GM12878 (cell line): Measurements from ENCODE around the gene RCCD1. TPM values are rescaled to one million over a fixed set of nuclear protein-coding genes. Genes with fewer than 3 reads are reported as not detected.
A peak's percentile ranks its signal among the peaks of the same experiment; 100 is the strongest.

Experiments
- CBX5 ChIP-seq: sonication (generic); IDR thresholded peaks from 2 replicates; pipeline ENCODE4 v1.6.1; 2016; ENCODE audit warnings: low read depth, moderate library complexity, mild to moderate bottlenecking, inconsistent platforms
- FOXK2 ChIP-seq: fragments of 450-650 bp; IDR thresholded peaks from 2 replicates; pipeline ENCODE4 v1.6.1; 2017; ENCODE audit warnings: mild to moderate bottlenecking, moderate library complexity
- FOXM1 ChIP-seq: IDR thresholded peaks from 2 replicates; pipeline ENCODE4 v1.6.1; 2012; ENCODE audit warnings: low read depth, mild to moderate bottlenecking, inconsistent platforms, low read length, moderate library complexity
- GATAD2B ChIP-seq: fragments of 450-650 bp; conservative IDR thresholded peaks from 2 replicates; pipeline ENCODE4 v1.6.1; 2017; ENCODE audit warnings: low read depth, mild to moderate bottlenecking, moderate library complexity
- HDAC2 ChIP-seq: fragments of 200-600 bp; sonication (generic); IDR thresholded peaks from 2 replicates; pipeline ENCODE4 v1.6.1; 2017
- IRF3 ChIP-seq: fragments of 450-650 bp; IDR thresholded peaks from 2 replicates; pipeline ENCODE4 v1.6.1; 2014; ENCODE audit warnings: mild to moderate bottlenecking
- LARP7 ChIP-seq: fragments of 450-650 bp; IDR thresholded peaks from 2 replicates; pipeline ENCODE4 v1.6.1; 2017; ENCODE audit warnings: mild to moderate bottlenecking
- NFYB ChIP-seq: IDR thresholded peaks from 2 replicates; pipeline ENCODE4 v1.6.1; 2011; ENCODE audit warnings: low read depth, mild to moderate bottlenecking, low read length, improper control_type of control experiment, moderate library complexity; ENCODE audit not compliant: insufficient read depth
- SIN3A ChIP-seq: IDR thresholded peaks from 2 replicates; pipeline ENCODE4 v1.6.1; 2012; ENCODE audit warnings: low read depth, low read length, improper control_type of control experiment
- TAF1 ChIP-seq: IDR thresholded peaks from 2 replicates; pipeline ENCODE4 v1.6.1; 2011; ENCODE audit warnings: mild to moderate bottlenecking, low read depth, low read length, borderline replicate concordance
- WRNIP1 ChIP-seq: IDR thresholded peaks from 2 replicates; pipeline ENCODE4 v1.6.1; 2011; ENCODE audit warnings: low read depth, low read length, improper control_type of control experiment, borderline replicate concordance
- YBX1 ChIP-seq: fragments of 450-650 bp; IDR thresholded peaks from 2 replicates; pipeline ENCODE4 v1.6.1; 2016; ENCODE audit warnings: antibody characterized with exemption
- ZBTB40 ChIP-seq: fragments of 450-650 bp; IDR thresholded peaks from 2 replicates; pipeline ENCODE4 v1.6.1; 2016; ENCODE audit warnings: mild to moderate bottlenecking, moderate library complexity, borderline replicate concordance
- ZNF207 ChIP-seq: fragments of 450-650 bp; IDR thresholded peaks from 2 replicates; pipeline ENCODE4 v1.6.1; 2014; ENCODE audit warnings: antibody characterized with exemption, mild to moderate bottlenecking, borderline replicate concordance
- ZZZ3 ChIP-seq: IDR thresholded peaks from 2 replicates; pipeline ENCODE4 v1.6.1; 2011; ENCODE audit warnings: low read depth; ENCODE audit not compliant: control insufficient read depth, insufficient read length
- polyA plus RNA-seq, 11 experiments: library from polyadenylated mRNA; depleted of rRNA in 4 of 11; unstranded in 6 of 11; stranded (reverse) in 5 of 11; fragments of >200 nt; fragmentation: Nextera tagmentation in 4 of 11; fragmentation: Illumina TruSeq in 1 of 11; extraction: Ambion mirVana in 4 of 11; extraction: Trizol in 1 of 11; gene quantifications; 1 replicate in 1 of 11; 2 replicates in 10 of 11; pipeline versions ENCODE4 v1.2.1 to v1.2.3, GENCODE V29; 2011 to 2016; ENCODE audit warnings: inconsistent platforms in 2 of 11, missing spikeins in 2 of 11, low read depth in 1 of 11
- total RNA-seq, 4 experiments: library from RNA; depleted of rRNA in 3 of 4; stranded (reverse); fragments of >200 nt in 3 of 4; fragmentation: Illumina TruSeq in 1 of 4; extraction: Trizol in 1 of 4; gene quantifications; 2 replicates each; pipeline versions ENCODE4 v1.2.1 to v1.2.3, GENCODE V29; 2013 to 2021
- TF ChIP-seq, protein P1 (sequence below): fragments of 450-650 bp; formaldehyde crosslinking; IDR thresholded peaks from 2 replicates; pipeline ENCODE4 v1.5.0; 2022; ENCODE audit warnings: mild to moderate bottlenecking, missing genetic modification characterization
- TF ChIP-seq, protein P2 (sequence below): IDR thresholded peaks from 2 replicates; pipeline ENCODE4 v1.6.1; 2012; ENCODE audit warnings: mild to moderate bottlenecking, low read depth, low read length

The RCCD1 gene
- total and polyA plus RNA-seq, 10 of the 15 experiments (the other 5 are each of a cell fraction or from before 2014, with no cell fraction given) = 5.2 to 30.4 (median 20.9) TPM

DNA sequence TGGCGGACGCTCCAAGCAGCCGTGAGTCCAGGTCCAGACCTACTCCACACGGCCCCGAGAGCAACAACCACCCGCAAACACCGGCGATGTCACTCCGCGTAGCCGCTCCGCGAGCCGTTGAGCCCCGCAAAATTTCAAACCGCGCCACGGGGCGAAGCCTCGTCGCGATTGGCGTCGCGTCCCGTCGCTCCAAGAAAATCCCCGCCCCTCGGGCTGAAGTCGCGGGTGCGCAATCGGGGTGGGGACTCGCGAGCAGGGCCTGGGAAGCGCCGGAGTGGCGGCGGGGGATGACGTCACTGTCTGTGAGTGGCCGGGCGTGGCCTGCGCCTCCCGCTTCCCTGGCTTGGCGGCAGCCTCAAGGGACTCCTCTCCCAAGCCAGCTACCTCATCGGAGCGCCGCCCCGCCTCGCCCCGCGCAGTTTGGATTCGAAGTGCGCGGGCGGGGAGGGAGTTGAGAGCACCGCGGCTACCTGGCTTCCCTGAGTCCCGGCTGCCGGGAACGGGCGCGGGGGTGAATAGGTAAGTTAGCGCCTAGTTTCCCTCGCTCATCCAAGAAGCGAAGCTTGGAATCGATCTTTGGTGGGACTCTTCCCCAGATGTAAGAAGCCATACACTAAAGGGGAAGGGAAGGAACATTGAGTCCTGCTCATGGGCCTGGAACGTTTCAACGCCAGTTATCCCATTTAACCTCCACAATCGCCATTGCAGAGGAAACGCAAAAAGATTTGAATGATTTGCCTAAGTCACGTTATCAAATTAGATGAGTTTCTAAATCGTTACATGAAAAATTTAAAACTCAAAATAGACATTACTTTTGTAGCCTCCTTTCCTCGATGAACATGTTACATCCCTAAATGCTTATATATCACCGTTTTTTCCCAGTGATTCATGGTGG lies 40.0 kb downstream of the RCCD1 start, which contains the start of gene PRC1 (continued):
- TF ChIP-seq WRNIP1 (no peak), ZBTB40 (no peak), HDAC2 (no peak; the same call in 1 of the 2 replicates), ZZZ3 (no peak), SIN3A (peak; percentile 93), GATAD2B (0 out of 2 replicates have a peak, but pooled peaks have one; percentile 94), CBX5 (no peak), FOXM1 (peak; percentile 89), IRF3 (peak; percentile 52; the same call in 1 of the 2 replicates), NFYB (peak; percentile 75; the same call in 1 of the 2 replicates), TAF1 (peak; percentile 52; the same call in 1 of the 2 replicates), ZNF207 (peak; percentile 57; the same call in 1 of the 2 replicates), FOXK2 (no peak), LARP7 (0 out of 2 replicates have a peak, but pooled peaks have one; percentile 30), YBX1 (no peak)
- TF ChIP-seq, protein P1, sequence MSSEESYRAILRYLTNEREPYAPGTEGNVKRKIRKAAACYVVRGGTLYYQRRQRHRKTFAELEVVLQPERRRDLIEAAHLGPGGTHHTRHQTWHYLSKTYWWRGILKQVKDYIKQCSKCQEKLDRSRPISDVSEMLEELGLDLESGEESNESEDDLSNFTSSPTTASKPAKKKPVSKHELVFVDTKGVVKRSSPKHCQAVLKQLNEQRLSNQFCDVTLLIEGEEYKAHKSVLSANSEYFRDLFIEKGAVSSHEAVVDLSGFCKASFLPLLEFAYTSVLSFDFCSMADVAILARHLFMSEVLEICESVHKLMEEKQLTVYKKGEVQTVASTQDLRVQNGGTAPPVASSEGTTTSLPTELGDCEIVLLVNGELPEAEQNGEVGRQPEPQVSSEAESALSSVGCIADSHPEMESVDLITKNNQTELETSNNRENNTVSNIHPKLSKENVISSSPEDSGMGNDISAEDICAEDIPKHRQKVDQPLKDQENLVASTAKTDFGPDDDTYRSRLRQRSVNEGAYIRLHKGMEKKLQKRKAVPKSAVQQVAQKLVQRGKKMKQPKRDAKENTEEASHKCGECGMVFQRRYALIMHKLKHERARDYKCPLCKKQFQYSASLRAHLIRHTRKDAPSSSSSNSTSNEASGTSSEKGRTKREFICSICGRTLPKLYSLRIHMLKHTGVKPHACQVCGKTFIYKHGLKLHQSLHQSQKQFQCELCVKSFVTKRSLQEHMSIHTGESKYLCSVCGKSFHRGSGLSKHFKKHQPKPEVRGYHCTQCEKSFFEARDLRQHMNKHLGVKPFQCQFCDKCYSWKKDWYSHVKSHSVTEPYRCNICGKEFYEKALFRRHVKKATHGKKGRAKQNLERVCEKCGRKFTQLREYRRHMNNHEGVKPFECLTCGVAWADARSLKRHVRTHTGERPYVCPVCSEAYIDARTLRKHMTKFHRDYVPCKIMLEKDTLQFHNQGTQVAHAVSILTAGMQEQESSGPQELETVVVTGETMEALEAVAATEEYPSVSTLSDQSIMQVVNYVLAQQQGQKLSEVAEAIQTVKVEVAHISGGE (CRISPR knock-in tag) = no peak
- TF ChIP-seq, protein P2, sequence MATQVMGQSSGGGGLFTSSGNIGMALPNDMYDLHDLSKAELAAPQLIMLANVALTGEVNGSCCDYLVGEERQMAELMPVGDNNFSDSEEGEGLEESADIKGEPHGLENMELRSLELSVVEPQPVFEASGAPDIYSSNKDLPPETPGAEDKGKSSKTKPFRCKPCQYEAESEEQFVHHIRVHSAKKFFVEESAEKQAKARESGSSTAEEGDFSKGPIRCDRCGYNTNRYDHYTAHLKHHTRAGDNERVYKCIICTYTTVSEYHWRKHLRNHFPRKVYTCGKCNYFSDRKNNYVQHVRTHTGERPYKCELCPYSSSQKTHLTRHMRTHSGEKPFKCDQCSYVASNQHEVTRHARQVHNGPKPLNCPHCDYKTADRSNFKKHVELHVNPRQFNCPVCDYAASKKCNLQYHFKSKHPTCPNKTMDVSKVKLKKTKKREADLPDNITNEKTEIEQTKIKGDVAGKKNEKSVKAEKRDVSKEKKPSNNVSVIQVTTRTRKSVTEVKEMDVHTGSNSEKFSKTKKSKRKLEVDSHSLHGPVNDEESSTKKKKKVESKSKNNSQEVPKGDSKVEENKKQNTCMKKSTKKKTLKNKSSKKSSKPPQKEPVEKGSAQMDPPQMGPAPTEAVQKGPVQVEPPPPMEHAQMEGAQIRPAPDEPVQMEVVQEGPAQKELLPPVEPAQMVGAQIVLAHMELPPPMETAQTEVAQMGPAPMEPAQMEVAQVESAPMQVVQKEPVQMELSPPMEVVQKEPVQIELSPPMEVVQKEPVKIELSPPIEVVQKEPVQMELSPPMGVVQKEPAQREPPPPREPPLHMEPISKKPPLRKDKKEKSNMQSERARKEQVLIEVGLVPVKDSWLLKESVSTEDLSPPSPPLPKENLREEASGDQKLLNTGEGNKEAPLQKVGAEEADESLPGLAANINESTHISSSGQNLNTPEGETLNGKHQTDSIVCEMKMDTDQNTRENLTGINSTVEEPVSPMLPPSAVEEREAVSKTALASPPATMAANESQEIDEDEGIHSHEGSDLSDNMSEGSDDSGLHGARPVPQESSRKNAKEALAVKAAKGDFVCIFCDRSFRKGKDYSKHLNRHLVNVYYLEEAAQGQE = no peak
